H9 (cell line): ENCODE results near the gene EML4. TPM values are rescaled to one million over a fixed set of nuclear protein-coding genes. Genes with fewer than 3 reads are reported as not detected.

Experiments
- DNase-seq: peaks from one replicate; pipeline ENCODE4 v3.0.0-alpha.2; 2017
- H2AFZ ChIP-seq: one replicate; pipeline ENCODE4 v1.6.1; 2013; ENCODE audit warnings: mild to moderate bottlenecking, low read length, control low read depth, moderate library complexity
- H2AK5ac ChIP-seq: 2 replicates; pipeline ENCODE4 v1.6.1; 2013; ENCODE audit warnings: low read length, control low read depth, mixed read lengths; ENCODE audit not compliant: insufficient read length
- H2BK120ac ChIP-seq: one replicate; pipeline ENCODE4 v1.6.1; 2013; ENCODE audit warnings: low read depth, mild to moderate bottlenecking, low read length, control low read depth, inconsistent platforms; ENCODE audit not compliant: poor library complexity, severe bottlenecking
- H2BK12ac ChIP-seq: 2 replicates; pipeline ENCODE4 v1.6.1; 2013; ENCODE audit warnings: low read length, control low read depth, mixed read lengths, low read depth; ENCODE audit not compliant: insufficient read length
- H2BK15ac ChIP-seq: 2 replicates; pipeline ENCODE4 v1.6.1; 2013; ENCODE audit warnings: low read depth, low read length, control low read depth
- H2BK20ac ChIP-seq: one replicate; pipeline ENCODE4 v1.6.1; 2013; ENCODE audit warnings: low read depth, mild to moderate bottlenecking, low read length, control low read depth, inconsistent platforms; ENCODE audit not compliant: poor library complexity, severe bottlenecking
- H2BK5ac ChIP-seq: 2 replicates; pipeline ENCODE4 v1.6.1; 2013; ENCODE audit warnings: low read length, control low read depth, mixed read lengths; ENCODE audit not compliant: insufficient read length
- H3K14ac ChIP-seq: 2 replicates; pipeline ENCODE4 v1.6.1; 2013; ENCODE audit warnings: low read length, control low read depth; ENCODE audit not compliant: insufficient read depth
- H3K18ac ChIP-seq: 2 replicates; pipeline ENCODE4 v1.6.1; 2013; ENCODE audit warnings: low read depth, mild to moderate bottlenecking, mixed read lengths, low read length, control low read depth; ENCODE audit not compliant: insufficient read length
- H3K23ac ChIP-seq: 2 replicates; pipeline ENCODE4 v1.6.1; 2013; ENCODE audit warnings: low read length, control low read depth, mixed read lengths, low read depth; ENCODE audit not compliant: insufficient read length
- H3K23me2 ChIP-seq: 2 replicates; pipeline ENCODE4 v1.6.1; 2013; ENCODE audit warnings: low read depth, mild to moderate bottlenecking, mixed read lengths, low read length, control low read depth; ENCODE audit not compliant: insufficient read length, poor library complexity, severe bottlenecking
- H3K27ac ChIP-seq: 2 replicates; pipeline ENCODE4 v1.5.1; 2013; ENCODE audit warnings: low read length, control low read depth, mixed read lengths, low read depth; ENCODE audit not compliant: insufficient read length
- H3K27me3 ChIP-seq: 2 replicates; pipeline ENCODE4 v1.6.1; 2013; ENCODE audit warnings: low read length, control low read depth, inconsistent platforms; ENCODE audit not compliant: insufficient read depth
- H3K4ac ChIP-seq: 2 replicates; pipeline ENCODE4 v1.6.1; 2013; ENCODE audit warnings: low read depth, mild to moderate bottlenecking, control low read depth, inconsistent platforms, low read length, moderate library complexity
- H3K4me1 ChIP-seq: 2 replicates; pipeline ENCODE4 v1.6.1; 2013; ENCODE audit warnings: low read length, control low read depth, inconsistent platforms; ENCODE audit not compliant: insufficient read depth
- H3K4me2 ChIP-seq: 2 replicates; pipeline ENCODE4 v1.6.1; 2013; ENCODE audit warnings: low read length, control low read depth, mixed read lengths; ENCODE audit not compliant: insufficient read length, insufficient read depth
- H3K56ac ChIP-seq: 2 replicates; pipeline ENCODE4 v1.6.1; 2013; ENCODE audit warnings: low read depth, mild to moderate bottlenecking, mixed read lengths, low read length, control low read depth; ENCODE audit not compliant: insufficient read length
- H3K79me1 ChIP-seq: 2 replicates; pipeline ENCODE4 v1.6.1; 2013; ENCODE audit warnings: low read depth, mild to moderate bottlenecking, moderate library complexity, low read length, control low read depth, inconsistent platforms; ENCODE audit not compliant: insufficient read depth, poor library complexity, severe bottlenecking
- H3K79me2 ChIP-seq: 2 replicates; pipeline ENCODE4 v1.6.1; 2013; ENCODE audit warnings: low read length, control low read depth, inconsistent platforms; ENCODE audit not compliant: insufficient read depth
- H3K9ac ChIP-seq: 2 replicates; pipeline ENCODE4 v1.6.1; 2013; ENCODE audit warnings: low read length, control low read depth, mixed read lengths; ENCODE audit not compliant: insufficient read length; ENCODE audit errors: extremely low read depth
- H3K9me3 ChIP-seq: one replicate; pipeline ENCODE4 v1.6.1; 2013; ENCODE audit warnings: low read depth, low read length, inconsistent platforms; ENCODE audit not compliant: control insufficient read depth
- H3T11ph ChIP-seq: one replicate; pipeline ENCODE4 v1.6.1; 2013; ENCODE audit warnings: mild to moderate bottlenecking, low read length, control low read depth, inconsistent platforms
- H4K20me1 ChIP-seq: one replicate; pipeline ENCODE4 v1.6.1; 2013; ENCODE audit not compliant: control insufficient read depth, insufficient read length, insufficient read depth
- H4K5ac ChIP-seq: 2 replicates; pipeline ENCODE4 v1.6.1; 2013; ENCODE audit warnings: low read depth, mild to moderate bottlenecking, mixed read lengths, low read length, control low read depth; ENCODE audit not compliant: insufficient read length
- H4K8ac ChIP-seq: replicated peaks from 2 replicates; pipeline ENCODE4 v1.6.1; 2013; ENCODE audit warnings: low read length, control low read depth, mixed read lengths, low read depth; ENCODE audit not compliant: insufficient read length
- H4K91ac ChIP-seq: 2 replicates; pipeline ENCODE4 v1.6.1; 2013; ENCODE audit warnings: low read depth, mild to moderate bottlenecking, moderate library complexity, mixed read lengths, low read length, control low read depth; ENCODE audit not compliant: insufficient read length
- H3K27ac Mint-ChIP-seq, 3 experiments: 2 replicates in 2 of 3; 3 replicates in 1 of 3; pipeline ENCODE4 v1.8.0; 2020 to 2021; ENCODE audit warnings: mixed read lengths in 3 of 3, mild to moderate bottlenecking in 1 of 3, moderate library complexity in 1 of 3
- H3K27me3 Mint-ChIP-seq: 2 replicates; pipeline ENCODE4 v1.8.0; 2021; ENCODE audit warnings: low read depth, mild to moderate bottlenecking, moderate library complexity, mixed read lengths
- H3K36me3 Mint-ChIP-seq, 3 experiments: 2 replicates in 2 of 3; 3 replicates in 1 of 3; pipeline ENCODE4 v1.8.0; 2020 to 2021; ENCODE audit warnings: low read depth in 3 of 3, mixed read lengths in 3 of 3; ENCODE audit not compliant: insufficient read depth in 1 of 3
- H3K4me1 Mint-ChIP-seq, 2 experiments: 2 replicates each; pipeline ENCODE4 v1.8.0; 2020; ENCODE audit warnings: mixed read lengths in 2 of 2
- H3K4me3 Mint-ChIP-seq, 2 experiments: 2 replicates in 1 of 2; 3 replicates in 1 of 2; pipeline ENCODE4 v1.8.0; 2020 to 2021; ENCODE audit warnings: mild to moderate bottlenecking in 2 of 2, mixed read lengths in 2 of 2, moderate library complexity in 1 of 2
- H3K9me3 Mint-ChIP-seq, 2 experiments: 2 replicates in 1 of 2; 3 replicates in 1 of 2; pipeline ENCODE4 v1.8.0; 2020; ENCODE audit warnings: mild to moderate bottlenecking in 2 of 2, mixed read lengths in 2 of 2, moderate library complexity in 1 of 2
- WGBS: extraction: QIAGEN DNeasy Blood & Tissue Kit; methylation state at CpG from one replicate; pipeline ENCODE4 v1.1.7; 2013; ENCODE audit warnings: missing lambda C conversion rate, low lambda C conversion rate, mixed read lengths; ENCODE audit not compliant: insufficient read length; ENCODE audit errors: extremely low coverage; 5-methylcytosine and 5-hydroxymethylcytosine counted together
- total RNA-seq: library from RNA; stranded (reverse); gene quantifications from 2 replicates; pipeline ENCODE4 v1.2.1, GENCODE V29; 2021
- TF ChIP-seq, protein P1 (sequence below): fragments of 200-600 bp; sonication (generic); conservative IDR thresholded peaks from 3 replicates; pipeline ENCODE4 v1.8.0; 2021; ENCODE audit warnings: antibody characterized with exemption, mild to moderate bottlenecking

Gene EML4
- total RNA-seq, 1 experiment from 2014 or later: 68.6 TPM

DNA sequence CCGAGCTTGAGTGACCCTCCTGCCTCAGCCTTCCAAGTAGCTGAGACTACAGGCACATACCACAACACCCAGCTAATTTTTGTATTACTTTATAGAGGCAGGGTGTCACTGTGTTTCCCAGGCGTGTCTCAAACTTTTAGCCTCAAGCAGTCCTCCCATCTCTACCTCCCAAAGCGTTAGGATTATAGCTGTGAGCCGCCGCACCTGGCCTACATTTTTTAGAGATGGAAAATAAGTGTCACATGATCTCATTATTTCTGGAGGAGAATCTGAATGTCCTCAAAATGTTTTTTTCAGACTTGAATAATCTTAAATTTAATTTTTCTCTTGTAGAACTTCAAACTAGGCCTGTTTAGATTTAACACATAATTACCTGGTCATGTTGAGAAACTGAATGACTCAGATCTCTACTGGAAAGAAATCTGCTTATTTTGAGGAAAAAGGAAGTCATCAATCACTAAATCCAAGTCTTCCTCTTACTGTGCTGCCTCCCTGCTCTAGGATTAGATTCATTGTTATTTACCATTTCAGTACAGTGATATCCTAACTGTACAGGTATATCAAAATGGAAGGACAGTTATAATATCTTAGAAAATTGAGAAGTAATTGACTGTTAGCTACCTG lies 99.5 kb downstream of the EML4 start:
- H2AFZ ChIP-seq: no peak overlapping the region
- no peak overlapping the region for H3K18ac ChIP-seq
- no peaks in the 10 kb centered on the region for H3K27me3 Mint-ChIP-seq
- H3K9ac ChIP-seq: no peak overlapping the region
- H2AK5ac ChIP-seq: no peak overlapping the region
- no peak overlapping the region for H3K27ac Mint-ChIP-seq
- H3K9me3 Mint-ChIP-seq: no peaks in the 10 kb centered on the region
- no peak overlapping the region for H2BK12ac ChIP-seq
- peaks cover 3 to 5% of the 10 kb centered on the region in 2 experiments for H3K4me1 Mint-ChIP-seq
- H3T11ph ChIP-seq: no peak overlapping the region
- peaks cover 0 to 8% (median 3%) of the 10 kb centered on the region in 3 experiments; a peak in 2 of 7 replicates for H3K36me3 Mint-ChIP-seq
- no peak overlapping the region for H3K23ac ChIP-seq
- H4K91ac ChIP-seq: no peak overlapping the region
- H3K4me1 ChIP-seq: no peaks in the 10 kb centered on the region
- TF ChIP-seq, protein P1, sequence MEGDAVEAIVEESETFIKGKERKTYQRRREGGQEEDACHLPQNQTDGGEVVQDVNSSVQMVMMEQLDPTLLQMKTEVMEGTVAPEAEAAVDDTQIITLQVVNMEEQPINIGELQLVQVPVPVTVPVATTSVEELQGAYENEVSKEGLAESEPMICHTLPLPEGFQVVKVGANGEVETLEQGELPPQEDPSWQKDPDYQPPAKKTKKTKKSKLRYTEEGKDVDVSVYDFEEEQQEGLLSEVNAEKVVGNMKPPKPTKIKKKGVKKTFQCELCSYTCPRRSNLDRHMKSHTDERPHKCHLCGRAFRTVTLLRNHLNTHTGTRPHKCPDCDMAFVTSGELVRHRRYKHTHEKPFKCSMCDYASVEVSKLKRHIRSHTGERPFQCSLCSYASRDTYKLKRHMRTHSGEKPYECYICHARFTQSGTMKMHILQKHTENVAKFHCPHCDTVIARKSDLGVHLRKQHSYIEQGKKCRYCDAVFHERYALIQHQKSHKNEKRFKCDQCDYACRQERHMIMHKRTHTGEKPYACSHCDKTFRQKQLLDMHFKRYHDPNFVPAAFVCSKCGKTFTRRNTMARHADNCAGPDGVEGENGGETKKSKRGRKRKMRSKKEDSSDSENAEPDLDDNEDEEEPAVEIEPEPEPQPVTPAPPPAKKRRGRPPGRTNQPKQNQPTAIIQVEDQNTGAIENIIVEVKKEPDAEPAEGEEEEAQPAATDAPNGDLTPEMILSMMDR: no peak
- no peak overlapping the region for H4K8ac ChIP-seq
- H3K79me1 ChIP-seq: no peaks in the 10 kb centered on the region
- no peaks in the 10 kb centered on the region for H3K9me3 ChIP-seq
- no peaks in the 10 kb centered on the region for H4K20me1 ChIP-seq
- H3K4ac ChIP-seq: no peak overlapping the region
- no peak for DNase-seq
- H3K79me2 ChIP-seq: no peaks in the 10 kb centered on the region
- no peak overlapping the region for H2BK15ac ChIP-seq
- H3K27ac ChIP-seq: no peak overlapping the region
- no peaks in the 10 kb centered on the region for H3K27me3 ChIP-seq
- no peak overlapping the region for H3K14ac ChIP-seq
- no peak overlapping the region for H2BK20ac ChIP-seq
- no peak overlapping the region for H3K4me3 Mint-ChIP-seq
- no peak overlapping the region for H2BK5ac ChIP-seq
- H3K23me2 ChIP-seq: no peaks in the 10 kb centered on the region
- no peak overlapping the region for H3K56ac ChIP-seq
- no peak overlapping the region for H4K5ac ChIP-seq
- no peak overlapping the region for H3K4me2 ChIP-seq
- no CpG with 5 or more reads among the region's 5 CpGs for WGBS
- no peak overlapping the region for H2BK120ac ChIP-seq
